Stimulated activated CD8-positive, alpha-beta memory T cell treated with anti-CD3 and anti-CD28 coated beads, Interleukin-7, amount 100 ng/mL, for 24 hours (primary cell): ENCODE measurements around the gene ZNF142.
"Not testable (repeated sequence)": the region's sequence is repeated elsewhere in the genome, so short reads cannot be mapped to it uniquely, and the experiment has no call there.

ENCODE experiments used
- DNase-seq: peaks from one replicate; pipeline ENCODE4 v3.0.0-alpha.2; 2020; ENCODE audit warnings: low read depth

ZNF142 gene

GRCh38 chr2:218659258-218659987, at the start of gene ZNF142, which contains the start of gene BCS1L:
TSS of gene ZNF142 (minus strand) at chr2:218659623. CDS start at chr2:218656429, 3,194 bp downstream.
TSS of gene BCS1L (plus strand) at chr2:218659683. CDS start at chr2:218660988, 1,305 bp downstream.
- DNase-seq = peak; percentile 90

- no peak for DNase-seq
These were observed 48.7 kb upstream of the ZNF142 start for GRCh38 chr2:218708086-218708485.

GRCh38 chr2:218703341-218703740, 43.9 kb upstream of the ZNF142 start:
- DNase-seq = no peak

GRCh38 chr2:218701806-218702205, 42.4 kb upstream of the ZNF142 start:
- no peak for DNase-seq

GRCh38 chr2:218698885-218699284, 39.5 kb upstream of the ZNF142 start:
- DNase-seq = no peak

DNA sequence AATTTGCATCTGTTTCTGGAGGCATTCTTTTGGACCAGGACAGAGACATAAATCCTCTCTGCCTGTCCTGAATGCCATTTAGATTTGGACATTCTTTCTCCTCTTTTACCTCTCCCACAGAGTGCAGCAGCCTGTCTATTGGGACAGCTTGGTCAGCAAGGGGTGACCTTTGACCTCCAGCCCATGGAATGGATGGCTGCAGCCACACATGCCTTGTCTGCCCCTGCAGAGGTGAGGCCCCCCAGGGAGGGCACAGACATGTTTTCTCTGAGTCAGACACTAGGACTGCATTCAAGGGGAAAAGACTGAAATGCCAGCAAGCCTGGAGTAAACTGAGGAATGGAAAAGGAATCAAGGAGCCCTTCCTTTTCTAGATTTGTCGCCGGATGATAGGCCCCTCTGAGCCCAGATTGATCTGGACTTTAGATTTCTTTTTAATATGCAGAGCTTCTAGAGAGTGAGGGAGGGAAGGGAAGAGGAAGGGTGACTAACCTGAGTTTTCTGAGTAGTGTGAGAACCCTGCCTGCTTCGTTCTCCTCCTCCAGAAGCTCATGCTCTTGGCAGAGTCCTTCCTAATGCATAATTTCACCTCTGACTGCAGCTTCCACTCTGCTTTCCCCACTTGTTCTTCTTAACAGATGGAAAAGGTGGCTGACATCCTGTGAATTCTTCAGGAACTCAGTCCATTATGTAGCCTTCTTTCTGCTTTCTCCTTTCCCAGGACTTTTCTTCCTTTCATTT, 35.2 kb upstream of the ZNF142 start:
- DNase-seq = no peak

DNA sequence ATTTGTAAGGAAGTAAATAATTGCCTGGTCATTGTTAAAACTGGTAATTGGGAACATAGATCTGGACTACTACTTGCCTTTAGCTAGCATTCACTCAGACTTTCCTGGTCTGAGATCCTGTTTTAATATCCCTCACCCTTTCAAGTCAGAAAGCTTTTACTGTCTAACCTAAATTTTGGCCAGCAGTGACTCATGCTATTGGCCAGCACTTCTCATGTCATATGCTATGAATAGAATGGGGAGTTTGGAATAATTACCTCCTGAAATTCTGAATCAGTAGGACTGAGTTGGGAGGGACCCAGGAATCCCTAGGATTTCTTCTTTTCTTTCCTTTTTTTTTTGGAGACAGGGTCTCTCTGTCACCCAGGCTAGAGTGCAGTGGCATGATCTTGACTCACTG, 31.8 kb upstream of the ZNF142 start:
- DNase-seq = no peak

GRCh38 chr2:218687400-218688060, 28.1 kb upstream of the ZNF142 start:
- DNase-seq = not testable (repeated sequence)

DNA sequence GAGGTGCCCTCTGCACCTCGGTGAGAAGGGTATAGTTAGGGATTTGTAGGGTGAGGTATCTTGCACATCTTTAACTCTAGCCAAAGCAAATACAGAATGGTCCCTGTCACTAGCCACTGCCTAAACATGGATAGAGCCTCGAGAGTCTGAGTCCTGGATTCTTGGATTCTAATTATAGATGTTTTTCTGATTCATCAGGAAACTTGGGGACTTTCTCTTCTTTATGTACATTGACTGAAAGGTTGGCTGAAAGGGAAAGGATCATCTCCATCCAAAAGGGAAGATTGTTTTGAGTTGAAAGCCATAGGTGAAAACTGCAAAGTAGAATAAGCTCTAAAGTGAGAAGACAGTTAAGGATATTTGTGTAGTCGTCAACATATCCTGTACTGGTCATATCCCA, 20.6 kb upstream of the ZNF142 start:
- no peak for DNase-seq

GRCh38 chr2:218679119-218679518, 19.7 kb upstream of the ZNF142 start:
- DNase-seq = no peak

- peak; percentile 62 for DNase-seq
These were observed 12.5 kb upstream of the ZNF142 start, which contains the start of the genes RNF25 and STK36 for GRCh38 chr2:218671654-218672566. TSS of gene RNF25 (minus strand) at chr2:218672002. CDS start at chr2:218671970, 32 bp downstream. TSS of gene STK36 (plus strand) at chr2:218672086. CDS start at chr2:218672830, 744 bp downstream.

DNA sequence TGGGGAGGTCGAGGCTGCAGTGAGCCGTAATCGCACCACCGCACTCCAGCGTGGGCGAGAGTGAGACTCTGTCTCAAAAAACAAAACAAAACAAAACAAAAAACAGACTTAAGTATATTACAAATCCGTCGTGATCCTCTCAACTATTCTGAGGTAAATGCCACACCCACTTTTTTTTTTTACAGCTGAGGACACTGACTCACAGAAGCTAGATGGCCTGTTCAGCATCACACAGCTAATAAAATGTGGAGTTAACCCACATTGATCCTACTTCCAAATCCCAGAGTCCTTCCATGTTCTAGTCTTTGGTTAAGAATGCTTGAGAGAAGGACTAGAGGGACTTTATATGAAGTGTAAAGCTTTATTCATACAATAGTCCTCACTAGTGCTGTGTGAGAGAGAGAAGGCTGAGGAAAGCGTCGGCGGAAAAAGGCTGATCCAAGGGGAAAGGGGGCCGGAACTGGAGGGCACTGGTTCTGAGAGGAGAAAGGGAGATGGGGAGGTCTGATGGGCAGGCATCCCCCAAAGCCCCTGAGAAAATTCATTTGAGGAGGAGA, 11.8 kb upstream of the ZNF142 start:
- DNase-seq = no peak

GRCh38 chr2:218664653-218665052, 5.2 kb upstream of the ZNF142 start:
- no peak for DNase-seq

- DNase-seq = no peak
These were observed 4.5 kb upstream of the ZNF142 start for GRCh38 chr2:218663901-218664300.

DNA sequence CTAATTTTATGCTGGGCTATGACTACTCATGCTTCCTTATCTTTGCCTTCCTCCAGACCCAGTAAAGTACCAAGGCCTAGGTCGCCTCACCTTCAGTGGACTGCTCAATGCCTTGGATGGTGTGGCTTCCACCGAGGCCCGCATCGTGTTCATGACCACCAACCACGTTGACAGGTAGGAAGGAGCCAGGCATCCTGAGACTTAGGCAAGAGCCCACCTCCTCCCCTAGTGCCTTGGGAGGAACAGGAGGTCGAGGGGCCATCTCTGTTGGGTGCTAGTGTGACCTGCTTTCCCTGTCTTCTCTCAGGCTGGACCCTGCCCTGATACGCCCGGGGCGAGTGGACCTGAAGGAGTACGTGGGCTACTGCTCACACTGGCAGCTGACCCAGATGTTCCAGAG, 3.4 kb upstream of the ZNF142 start:
- DNase-seq = no peak

- no peak for DNase-seq
These were observed 3.0 kb upstream of the ZNF142 start for GRCh38 chr2:218662377-218662776.

- no peak for DNase-seq
These were observed 550 bp upstream of the ZNF142 start for GRCh38 chr2:218659988-218660358.

GRCh38 chr2:218658671-218659257, 659 bp downstream of the ZNF142 start:
- peak; percentile 12 for DNase-seq

- DNase-seq = no peak
These were observed 3.7 kb downstream of the ZNF142 start for GRCh38 chr2:218655751-218656150.

DNA sequence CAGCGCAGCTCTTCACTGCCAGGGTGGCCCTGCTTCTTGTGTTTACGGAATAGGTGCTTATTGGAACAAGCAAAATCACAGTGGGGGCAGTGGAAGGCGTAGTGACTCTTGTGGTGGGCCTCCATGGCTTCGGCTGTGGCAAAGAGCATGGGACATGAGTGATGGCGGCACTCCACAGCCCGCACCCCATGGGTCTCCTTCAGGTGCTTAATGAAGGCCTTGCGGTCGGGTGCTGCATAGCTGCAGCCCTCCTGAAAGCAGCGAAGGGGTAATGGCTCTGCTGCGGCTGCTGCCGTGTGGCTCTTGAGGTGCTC, 10.7 kb downstream of the ZNF142 start:
- no peak for DNase-seq
